Stomach (tissue), 4 donors: Measurements from ENCODE around the gene TMEM37.

Source experiments
- POLR2A ChIP-seq, 4 donors: fragments of 450-650 bp; IDR thresholded peaks; one replicate each; pipeline ENCODE4 v1.6.1; 2016; ENCODE audit warnings: antibody characterized with exemption in 4 of 4, control low read depth in 2 of 4, mild to moderate bottlenecking in 1 of 4, moderate library complexity in 1 of 4
- TF ChIP-seq, protein P1 (sequence below), 7 experiments: fragments of 450-650 bp in 4 of 7; fragments of 200-600 bp in 3 of 7; sonication (generic) in 3 of 7; IDR thresholded peaks; one replicate each; pipeline ENCODE4 v1.5.1; 2016 to 2019; ENCODE audit warnings: antibody characterized with exemption in 7 of 7, control low read depth in 2 of 7, mild to moderate bottlenecking in 1 of 7

DNA sequence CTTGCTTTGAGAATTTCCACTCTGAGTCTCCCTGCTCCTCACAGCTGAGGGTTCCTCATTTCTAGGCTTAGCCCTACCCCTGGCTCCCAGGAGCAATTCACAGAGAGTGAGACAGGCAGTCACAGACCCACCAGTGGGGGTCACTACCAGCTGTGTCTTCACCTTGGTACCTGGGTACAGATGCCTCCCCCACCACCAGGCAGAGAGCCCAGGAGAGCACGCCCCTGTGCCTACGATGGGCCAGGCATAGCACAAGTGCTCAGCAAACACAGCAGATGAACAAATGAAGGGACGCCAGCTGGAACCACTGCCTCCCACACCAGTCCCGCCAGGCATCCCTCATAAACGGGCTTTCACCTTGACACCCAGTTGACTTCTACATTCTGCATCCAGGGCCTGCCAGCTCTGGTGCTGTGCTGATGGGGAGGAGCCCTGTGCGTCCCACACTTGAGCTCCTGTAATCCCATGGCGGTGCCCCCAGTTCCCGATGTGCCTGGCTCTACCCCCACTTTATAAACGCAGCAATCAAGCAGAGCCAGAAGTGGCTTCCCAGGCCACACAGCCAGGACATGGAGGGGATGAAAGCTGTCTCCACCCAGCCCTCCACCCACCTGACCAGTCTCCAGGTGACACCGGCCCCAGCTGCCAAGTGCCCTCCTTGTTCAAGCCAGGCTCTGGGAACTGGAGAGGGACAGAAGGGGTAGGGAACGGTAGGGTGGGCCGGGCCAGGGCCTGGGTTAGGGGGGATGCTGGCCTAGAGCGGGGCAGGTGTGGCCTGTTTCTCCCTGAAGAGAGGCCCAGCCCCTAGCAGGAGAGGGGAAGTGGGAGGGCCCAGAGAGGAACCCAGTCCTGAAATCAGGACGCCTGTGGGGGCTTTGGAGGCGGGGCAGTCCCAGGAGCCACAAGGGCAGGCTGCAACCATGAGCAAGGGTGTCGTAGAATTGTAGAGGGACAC, 50.1 kb downstream of the TMEM37 start:
- TF ChIP-seq, protein P1, sequence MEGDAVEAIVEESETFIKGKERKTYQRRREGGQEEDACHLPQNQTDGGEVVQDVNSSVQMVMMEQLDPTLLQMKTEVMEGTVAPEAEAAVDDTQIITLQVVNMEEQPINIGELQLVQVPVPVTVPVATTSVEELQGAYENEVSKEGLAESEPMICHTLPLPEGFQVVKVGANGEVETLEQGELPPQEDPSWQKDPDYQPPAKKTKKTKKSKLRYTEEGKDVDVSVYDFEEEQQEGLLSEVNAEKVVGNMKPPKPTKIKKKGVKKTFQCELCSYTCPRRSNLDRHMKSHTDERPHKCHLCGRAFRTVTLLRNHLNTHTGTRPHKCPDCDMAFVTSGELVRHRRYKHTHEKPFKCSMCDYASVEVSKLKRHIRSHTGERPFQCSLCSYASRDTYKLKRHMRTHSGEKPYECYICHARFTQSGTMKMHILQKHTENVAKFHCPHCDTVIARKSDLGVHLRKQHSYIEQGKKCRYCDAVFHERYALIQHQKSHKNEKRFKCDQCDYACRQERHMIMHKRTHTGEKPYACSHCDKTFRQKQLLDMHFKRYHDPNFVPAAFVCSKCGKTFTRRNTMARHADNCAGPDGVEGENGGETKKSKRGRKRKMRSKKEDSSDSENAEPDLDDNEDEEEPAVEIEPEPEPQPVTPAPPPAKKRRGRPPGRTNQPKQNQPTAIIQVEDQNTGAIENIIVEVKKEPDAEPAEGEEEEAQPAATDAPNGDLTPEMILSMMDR (IDR thresholded peaks at IDR 0.05), result no peak
- TF ChIP-seq POLR2A (IDR thresholded peaks at IDR 0.05), result no peak
